ES-I3 (cell line): ENCODE results near the gene ZMIZ2.
"Not testable (repeated sequence)": the region's sequence is repeated elsewhere in the genome, so short reads cannot be mapped to it uniquely, and the experiment has no call there.

Experiments
- H3K36me3 ChIP-seq: 2 replicates; pipeline ENCODE4 v1.6.1; 2013; ENCODE audit warnings: mild to moderate bottlenecking, low read length, control low read depth, moderate library complexity; ENCODE audit not compliant: insufficient read depth
- H3K4me1 ChIP-seq: 2 replicates; pipeline ENCODE4 v1.6.1; 2013; ENCODE audit warnings: mild to moderate bottlenecking, control low read depth, low read length; ENCODE audit not compliant: insufficient read depth
- H3K9ac ChIP-seq: 2 replicates; pipeline ENCODE4 v1.6.1; 2013; ENCODE audit warnings: low read depth, mild to moderate bottlenecking, low read length, moderate library complexity
- H3K9me3 ChIP-seq: 2 replicates; pipeline ENCODE4 v1.6.1; 2013; ENCODE audit warnings: mild to moderate bottlenecking, low read length, moderate library complexity; ENCODE audit not compliant: control insufficient read depth, insufficient read depth

Gene ZMIZ2

GRCh38 chr7:44713141-44713540 is 35.5 kb upstream of the ZMIZ2 start:
- H3K9me3 ChIP-seq = no peaks in the 10 kb centered on the region
- H3K36me3 ChIP-seq = no peaks in the 10 kb centered on the region
- H3K9ac ChIP-seq = no peak overlapping the region
- no peaks in the 10 kb centered on the region; the same call in 1 of the 2 replicates for H3K4me1 ChIP-seq

GRCh38 chr7:44713680-44714335 is 34.8 kb upstream of the ZMIZ2 start:
- Histone ChIP-seq H3K36me3 (no peaks in the 10 kb centered on the region), H3K9me3 (no peaks in the 10 kb centered on the region), H3K4me1 (no peaks in the 10 kb centered on the region; the same call in 1 of the 2 replicates), H3K9ac (no peak overlapping the region)

GRCh38 chr7:44716205-44716604 is 32.4 kb upstream of the ZMIZ2 start:
- peaks cover 5% of the 10 kb centered on the region; the same call in 1 of the 2 replicates for H3K9me3 ChIP-seq
- no peaks in the 10 kb centered on the region for H3K36me3 ChIP-seq
- no peaks in the 10 kb centered on the region for H3K4me1 ChIP-seq
- no peak overlapping the region for H3K9ac ChIP-seq

- Histone ChIP-seq H3K9me3 (peaks cover 5% of the 10 kb centered on the region; the same call in 1 of the 2 replicates), H3K36me3 (no peaks in the 10 kb centered on the region), H3K4me1 (no peaks in the 10 kb centered on the region), H3K9ac (no peak overlapping the region)
These were observed 28.3 kb upstream of the ZMIZ2 start for GRCh38 chr7:44720301-44720700.

- no peaks in the 10 kb centered on the region for H3K36me3 ChIP-seq
These were observed 24.4 kb upstream of the ZMIZ2 start for GRCh38 chr7:44724276-44724675.

GRCh38 chr7:44726250-44726649 is 22.4 kb upstream of the ZMIZ2 start:
- H3K36me3 ChIP-seq, H3K9me3 ChIP-seq, H3K9ac ChIP-seq, H3K4me1 ChIP-seq: not testable (repeated sequence)

More at GRCh38 chr7:44724276-44724675, 24.4 kb upstream of the ZMIZ2 start:
- Histone ChIP-seq H3K9ac (no peak overlapping the region), H3K9me3 (peaks cover 5% of the 10 kb centered on the region; the same call in 1 of the 2 replicates), H3K4me1 (0 out of 2 replicates have a peak, but pooled peaks cover 3% of the 10 kb centered on the region)

- no peak overlapping the region for H3K9ac ChIP-seq
- no peaks in the 10 kb centered on the region for H3K36me3 ChIP-seq
- 0 out of 2 replicates have a peak, but pooled peaks cover 3% of the 10 kb centered on the region for H3K4me1 ChIP-seq
- H3K9me3 ChIP-seq = no peaks in the 10 kb centered on the region
These were observed 21.3 kb upstream of the ZMIZ2 start for GRCh38 chr7:44727158-44727936.

- no peaks in the 10 kb centered on the region for H3K9me3 ChIP-seq
- no peaks in the 10 kb centered on the region for H3K36me3 ChIP-seq
- H3K9ac ChIP-seq = no peak overlapping the region
- H3K4me1 ChIP-seq = 0 out of 2 replicates have a peak, but pooled peaks cover 3% of the 10 kb centered on the region
These were observed 20.7 kb upstream of the ZMIZ2 start for GRCh38 chr7:44727937-44728262.

- 0 out of 2 replicates have a peak, but pooled peaks cover 3% of the 10 kb centered on the region for H3K4me1 ChIP-seq
- H3K9me3 ChIP-seq = no peaks in the 10 kb centered on the region
- H3K9ac ChIP-seq = no peak overlapping the region
- no peaks in the 10 kb centered on the region for H3K36me3 ChIP-seq
These were observed 18.6 kb upstream of the ZMIZ2 start for GRCh38 chr7:44729949-44730590.

- H3K9me3 ChIP-seq, H3K36me3 ChIP-seq, H3K4me1 ChIP-seq, H3K9ac ChIP-seq: not testable (repeated sequence)
These were observed 15.7 kb upstream of the ZMIZ2 start for GRCh38 chr7:44732971-44733370.

GRCh38 chr7:44733708-44734481 is 14.8 kb upstream of the ZMIZ2 start:
- Histone ChIP-seq H3K4me1 (no peaks in the 10 kb centered on the region), H3K9me3 (no peaks in the 10 kb centered on the region), H3K36me3 (no peaks in the 10 kb centered on the region), H3K9ac (no peak overlapping the region)

- H3K36me3 ChIP-seq = no peaks in the 10 kb centered on the region
- H3K9ac ChIP-seq = no peak overlapping the region
- H3K9me3 ChIP-seq = no peaks in the 10 kb centered on the region
- H3K4me1 ChIP-seq = no peaks in the 10 kb centered on the region
These were observed 13.1 kb upstream of the ZMIZ2 start for GRCh38 chr7:44735403-44736165.

- no peaks in the 10 kb centered on the region for H3K4me1 ChIP-seq
- no peak overlapping the region for H3K9ac ChIP-seq
- H3K9me3 ChIP-seq = no peaks in the 10 kb centered on the region
- no peaks in the 10 kb centered on the region for H3K36me3 ChIP-seq
These were observed 11.8 kb upstream of the ZMIZ2 start for GRCh38 chr7:44736896-44737295.
